ENCODE data around the gene RBM8A.

The RBM8A gene

DNA sequence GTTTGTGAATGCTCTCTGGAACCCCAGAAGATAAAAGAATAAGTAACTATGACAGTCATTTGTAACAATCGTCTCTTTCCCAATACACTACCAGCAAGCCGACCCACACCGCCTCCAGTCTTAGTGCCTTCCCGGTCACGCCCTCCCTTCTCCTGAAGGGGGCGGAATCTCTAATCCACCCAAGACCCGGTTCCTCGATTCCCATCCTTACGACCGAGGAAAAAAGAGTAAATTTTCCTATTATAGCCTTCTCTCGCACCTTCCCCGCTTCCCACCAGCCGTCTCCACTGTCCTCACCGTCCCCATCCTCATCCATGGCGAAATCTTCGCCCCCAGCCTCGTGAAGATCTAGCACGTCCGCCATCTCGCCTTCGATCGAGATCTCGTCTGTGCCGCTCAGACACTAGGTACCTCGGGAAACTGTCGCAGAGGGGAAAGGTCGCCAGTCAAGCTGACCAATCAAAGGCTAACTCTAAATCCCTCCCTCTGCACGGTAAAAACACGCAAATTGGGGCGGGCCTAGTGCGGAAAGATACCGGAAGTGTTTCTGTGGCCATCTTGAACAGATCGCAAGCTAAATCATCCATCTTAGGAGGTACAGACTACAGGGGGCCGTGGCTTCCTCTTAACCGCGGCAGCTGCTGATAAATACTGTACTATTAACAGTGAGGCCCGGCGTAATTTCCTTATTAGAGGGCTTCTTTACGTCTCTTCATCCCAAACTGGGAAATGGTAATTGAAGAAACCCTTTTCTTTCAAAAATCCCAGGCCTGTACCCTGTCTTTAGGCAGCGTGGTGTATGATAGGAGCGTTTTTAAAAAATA is at the start of gene RBM8A:
RBM8A (minus strand) TSS at position 422 of the 824 bp plus-strand sequence; CDS start at position 364, 58 bp downstream.
- peak; percentile 93 for DNase-seq

GRCh38 chr1:145977016-145977415 is 49.7 kb upstream of the RBM8A start:
- DNase-seq = no peak

GRCh38 chr1:145975216-145975615 is 47.9 kb upstream of the RBM8A start:
- DNase-seq = no peak

DNA sequence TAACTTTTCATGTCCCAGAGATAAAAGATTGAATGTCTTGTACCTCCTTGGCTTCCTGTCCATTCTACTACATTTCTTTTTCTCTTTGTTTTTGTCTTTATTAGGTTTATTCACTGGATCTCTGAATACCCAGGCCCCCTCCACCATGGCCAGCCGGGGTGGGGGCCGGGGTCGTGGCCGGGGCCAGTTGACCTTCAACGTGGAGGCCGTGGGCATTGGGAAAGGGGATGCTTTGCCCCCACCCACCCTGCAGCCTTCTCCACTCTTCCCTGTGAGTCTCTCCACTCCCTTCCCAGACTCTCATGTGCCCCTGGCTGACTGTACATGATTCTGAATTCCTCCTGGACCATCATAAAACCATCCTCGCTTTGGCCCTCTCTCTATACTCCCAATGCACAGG is 47.4 kb upstream of the RBM8A start:
- DNase-seq = no peak

- no peak for DNase-seq
These were observed 45.3 kb upstream of the RBM8A start for GRCh38 chr1:145972580-145972979.

DNA sequence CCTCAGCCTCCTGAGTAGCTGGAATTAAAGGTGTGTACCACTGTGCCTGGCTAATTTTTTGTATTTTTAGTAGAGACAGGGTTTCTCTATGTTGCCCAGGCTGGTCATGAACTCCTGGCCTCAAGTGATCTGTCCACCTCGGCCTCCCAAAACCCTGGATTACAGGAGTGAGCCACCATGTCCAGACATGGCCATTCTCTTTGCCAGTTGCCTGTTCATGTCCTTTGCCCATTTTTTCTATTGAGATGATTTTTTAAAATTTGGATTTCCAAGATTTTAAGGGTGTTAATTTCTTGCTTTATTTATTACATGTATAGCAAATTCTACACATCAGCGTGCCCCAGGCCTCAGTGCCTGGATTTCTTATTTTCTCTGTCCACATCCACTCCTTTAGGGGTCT is 40.0 kb upstream of the RBM8A start:
- DNase-seq = no peak

DNA sequence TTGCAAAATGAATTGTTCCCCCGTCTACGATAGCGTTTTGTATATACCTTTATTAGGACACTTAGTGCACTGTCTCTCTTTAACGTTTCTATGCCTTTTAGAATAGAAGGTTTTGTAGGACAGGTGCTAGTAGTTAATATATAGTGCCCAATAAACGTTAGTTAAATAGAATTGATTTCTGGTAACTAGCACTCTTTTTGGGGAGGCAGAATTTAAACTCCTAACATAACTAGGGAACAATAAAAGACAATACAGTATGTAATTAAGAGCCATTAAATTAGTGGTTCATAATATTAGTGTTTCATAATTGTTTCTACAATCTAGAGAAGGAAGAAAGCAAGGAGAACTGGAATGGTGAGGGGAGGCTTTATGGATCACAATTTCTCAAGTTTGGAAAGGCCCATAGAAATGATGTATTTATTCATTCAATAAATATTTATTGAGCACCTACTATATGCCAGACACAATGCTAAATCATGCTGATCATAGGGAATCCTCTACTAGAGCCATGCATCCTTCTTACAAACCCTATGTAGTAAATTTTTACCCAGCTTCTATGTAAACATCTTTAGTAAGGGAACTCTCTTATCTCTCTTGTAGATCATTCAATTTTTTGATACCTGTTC is 37.9 kb upstream of the RBM8A start:
- DNase-seq = no peak

DNA sequence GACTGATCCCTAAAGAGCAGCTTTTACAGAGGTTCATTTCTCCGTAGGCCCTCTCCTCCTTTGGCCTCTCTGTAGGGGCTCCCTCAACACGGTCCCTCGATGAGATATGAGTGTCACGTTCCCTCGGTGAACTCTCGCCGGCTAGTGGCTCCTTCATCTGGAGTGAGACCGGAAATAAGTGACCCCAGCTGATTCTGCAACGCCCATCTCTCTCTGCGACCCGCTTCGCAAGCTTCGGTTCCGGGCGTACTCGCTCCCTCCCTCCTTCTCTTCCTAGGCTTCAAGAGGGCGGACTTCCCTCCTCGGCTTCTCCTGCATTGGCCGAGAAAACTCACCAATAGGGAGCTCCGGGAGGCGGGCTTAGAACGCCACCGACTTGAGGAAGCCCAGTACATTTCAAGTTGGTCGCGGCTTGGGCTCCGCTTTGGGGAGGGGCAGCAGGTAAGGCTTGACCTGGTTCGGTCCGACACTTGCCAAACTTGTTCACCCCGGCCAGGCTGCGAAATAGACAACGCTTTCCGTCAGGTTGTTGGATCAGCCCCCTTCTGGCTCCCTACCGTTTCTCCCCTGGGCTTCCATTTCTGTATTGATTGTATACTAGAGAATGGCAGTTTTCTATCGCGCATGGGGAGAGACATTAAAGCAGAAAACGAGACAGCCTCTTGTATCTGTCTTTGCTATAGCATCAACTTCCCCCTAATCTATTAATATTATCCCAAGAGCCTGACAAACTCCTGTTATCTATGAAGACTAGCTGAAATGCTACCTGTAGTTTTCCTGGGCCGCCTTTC is 37.2 kb upstream of the RBM8A start, which contains the start of the genes ANKRD34A and POLR3GL:
ANKRD34A (minus strand) TSS at position 248 of the 791 bp plus-strand sequence. CDS start 2,816 bp downstream, outside the sequence.
POLR3GL (plus strand) TSS at position 363 of the 791 bp plus-strand sequence. CDS start 10,176 bp downstream, outside the sequence.
- DNase-seq = peak; percentile 91

DNA sequence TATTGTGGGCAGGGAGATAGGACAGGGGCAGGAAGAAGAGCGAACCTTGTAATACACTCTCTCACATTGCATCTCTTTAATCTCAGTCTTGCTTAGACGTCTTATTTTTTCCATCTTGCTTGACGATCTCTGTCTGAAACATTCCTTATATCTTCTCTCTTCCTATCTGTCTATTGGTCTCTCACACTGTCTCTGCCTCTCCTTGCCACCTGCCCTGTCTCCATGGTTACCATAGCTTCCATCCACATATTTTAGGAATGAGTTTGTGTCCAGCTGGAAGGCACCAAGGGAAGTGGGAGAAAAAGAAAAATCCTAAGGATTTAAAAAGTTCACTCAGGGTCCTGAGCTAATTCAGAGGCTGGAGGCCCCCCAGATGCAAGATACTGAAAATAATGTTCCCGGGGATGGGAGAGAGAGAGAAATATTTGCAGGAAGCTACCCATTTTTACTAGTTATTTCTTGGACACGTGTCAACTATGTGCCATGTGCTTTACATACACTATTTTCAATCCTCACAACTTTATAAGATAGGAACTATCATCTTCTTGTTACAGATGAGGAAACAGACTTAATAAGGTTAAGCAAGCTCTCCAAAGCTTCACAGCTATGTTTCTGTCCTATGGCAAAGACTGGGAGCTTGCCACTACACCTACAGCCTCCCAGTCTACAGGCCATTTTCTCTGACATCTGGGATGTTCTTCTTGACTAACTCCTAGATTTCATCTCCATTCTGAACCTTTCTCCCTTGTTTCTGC is 36.2 kb upstream of the RBM8A start:
- no peak for DNase-seq

GRCh38 chr1:145962157-145963102 is 35.1 kb upstream of the RBM8A start:
- DNase-seq = no peak

- no peak for DNase-seq
These were observed 34.3 kb upstream of the RBM8A start for GRCh38 chr1:145961425-145962156.

GRCh38 chr1:145961109-145961424 is 33.8 kb upstream of the RBM8A start:
- DNase-seq = no peak

DNA sequence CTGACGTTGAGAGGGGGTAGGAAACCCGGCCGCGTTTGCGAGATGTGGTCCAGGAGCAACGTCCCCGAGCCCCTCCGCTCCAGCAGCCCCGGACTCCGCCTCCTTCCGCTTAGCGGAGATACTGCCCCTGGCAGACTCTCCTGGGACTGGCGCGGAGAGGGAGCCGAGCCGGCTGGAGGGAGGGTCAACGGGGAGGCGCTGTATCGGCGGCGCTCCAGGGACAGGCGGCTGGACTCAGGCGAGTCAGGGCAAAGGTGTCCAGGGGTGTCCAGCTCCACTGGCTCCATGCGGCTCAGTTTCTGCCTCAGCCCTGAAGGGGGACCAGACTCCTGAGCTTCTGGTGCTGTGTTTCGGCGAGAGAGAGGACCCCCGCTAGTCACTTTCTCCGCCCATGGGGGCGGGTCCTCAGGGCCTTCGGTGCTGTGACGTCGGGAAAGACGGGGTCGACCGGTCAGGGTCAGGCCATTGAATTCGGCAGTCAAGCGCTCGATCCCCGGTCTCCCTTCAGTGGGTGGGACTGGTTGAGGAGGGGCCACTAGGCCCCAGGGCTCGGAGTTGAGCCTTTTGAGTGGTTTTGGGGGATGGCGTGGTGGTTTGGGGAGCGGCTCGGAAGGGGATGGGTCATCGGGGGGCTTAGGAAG is 33.3 kb upstream of the RBM8A start:
- peak; percentile 48 for DNase-seq

DNA sequence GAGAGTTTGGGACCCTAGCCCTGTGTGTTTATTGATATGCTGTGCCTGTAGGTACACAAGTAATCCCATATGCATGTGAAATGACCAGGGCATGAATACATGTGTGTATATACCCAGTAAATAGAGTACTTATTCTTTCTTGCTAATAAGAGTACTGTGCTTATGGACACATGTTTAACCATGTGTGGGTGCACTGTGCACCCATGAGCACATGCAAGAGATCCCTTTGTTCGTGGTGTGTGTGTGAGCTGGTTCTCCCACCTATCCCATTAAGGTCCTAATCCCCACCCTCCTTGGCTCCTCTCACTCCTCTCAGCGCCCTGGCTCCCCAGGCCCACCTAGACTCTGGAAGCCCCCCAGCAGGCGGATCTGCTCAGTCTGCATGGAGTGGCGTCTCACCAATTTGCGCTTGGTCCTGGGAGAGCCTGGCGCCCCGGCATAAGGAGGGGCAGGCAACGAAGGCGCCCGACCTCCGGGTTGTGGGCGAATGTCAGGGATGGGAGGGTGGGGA is 32.7 kb upstream of the RBM8A start:
- DNase-seq = no peak

DNA sequence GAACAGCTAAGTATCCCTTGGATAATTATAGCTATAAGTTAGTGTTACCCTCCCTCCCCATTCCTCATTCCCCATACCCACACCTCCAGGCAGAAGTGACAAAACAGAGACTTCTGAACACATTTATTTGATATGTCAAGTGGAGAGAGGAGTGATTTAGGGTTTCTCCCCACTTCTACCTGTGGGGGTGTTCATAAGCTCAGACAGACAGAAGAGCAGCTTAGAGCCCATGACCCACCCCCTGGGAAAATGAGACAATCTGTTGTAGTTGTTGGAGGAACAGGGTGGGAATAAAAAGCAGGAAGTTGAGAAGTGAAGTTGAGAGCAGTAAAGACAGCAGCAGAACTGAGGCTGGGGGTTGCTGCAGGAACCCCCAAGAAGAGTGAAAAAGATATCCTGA is 32.0 kb upstream of the RBM8A start:
- DNase-seq = no peak

DNA sequence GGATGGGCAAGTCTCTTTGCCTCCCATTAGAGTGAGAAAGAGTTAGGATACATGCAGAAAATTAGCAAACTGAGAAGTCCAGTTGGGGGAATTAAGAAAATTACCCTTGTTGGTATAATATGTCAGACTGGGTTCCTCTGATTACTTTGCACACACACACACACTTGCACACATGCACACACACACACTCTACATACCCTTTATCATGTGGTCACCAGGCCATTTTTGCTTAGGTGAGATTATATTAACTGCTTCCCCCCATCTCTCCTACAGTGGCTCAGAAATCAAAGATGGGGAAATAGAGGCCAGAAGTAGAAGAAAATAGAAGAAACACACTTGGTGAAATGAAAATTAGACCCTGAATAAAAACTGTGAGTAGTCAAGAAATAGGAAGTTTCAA is 31.4 kb upstream of the RBM8A start:
- no peak for DNase-seq

DNA sequence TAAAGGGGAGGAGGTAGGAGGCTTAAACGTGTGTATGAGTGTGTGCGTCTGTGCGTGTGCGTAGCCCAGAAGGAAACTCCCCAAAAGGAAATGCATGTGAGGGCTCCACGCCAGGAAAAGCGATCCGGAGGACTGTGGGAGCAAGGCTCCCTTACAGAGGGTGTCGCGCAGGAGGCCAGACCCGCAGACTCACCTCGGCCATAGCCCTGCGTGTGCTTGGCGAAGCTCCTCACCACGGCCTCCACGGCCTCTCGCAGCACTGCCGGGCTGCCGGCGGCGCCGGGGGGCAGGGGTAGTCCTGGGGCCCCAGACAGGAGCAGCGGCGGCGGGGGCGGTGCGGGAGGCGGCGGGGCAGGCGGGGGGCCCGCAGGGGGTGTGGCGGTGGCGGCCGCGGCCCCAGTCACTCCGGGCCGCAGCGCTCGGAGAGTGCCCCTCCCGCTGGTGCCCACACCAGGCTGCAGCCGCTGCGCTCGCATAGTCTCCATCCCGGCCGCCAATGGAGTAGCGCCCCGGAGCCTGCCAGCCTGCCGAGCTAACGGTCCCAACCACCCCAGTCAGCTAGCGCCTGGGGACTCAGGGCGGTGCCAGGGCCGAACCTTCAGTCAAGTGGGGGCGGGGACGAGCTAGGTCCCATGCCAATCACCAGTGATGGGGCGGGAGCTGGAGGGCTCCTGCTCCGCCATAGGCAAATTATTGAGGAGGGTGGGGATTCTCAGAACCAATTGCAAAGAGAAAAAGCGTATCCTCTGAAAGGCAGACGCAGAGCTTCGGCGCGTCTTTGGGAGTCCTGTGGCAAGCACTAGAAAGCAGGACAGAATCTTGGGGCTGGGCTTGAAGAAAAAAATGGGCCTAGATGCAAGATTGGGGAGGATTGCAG is 30.4 kb upstream of the RBM8A start, which contains the start of gene LIX1L:
LIX1L (minus strand) TSS at position 575 of the 877 bp plus-strand sequence; CDS start at position 485, 90 bp downstream.
- peak; percentile 95 for DNase-seq

DNA sequence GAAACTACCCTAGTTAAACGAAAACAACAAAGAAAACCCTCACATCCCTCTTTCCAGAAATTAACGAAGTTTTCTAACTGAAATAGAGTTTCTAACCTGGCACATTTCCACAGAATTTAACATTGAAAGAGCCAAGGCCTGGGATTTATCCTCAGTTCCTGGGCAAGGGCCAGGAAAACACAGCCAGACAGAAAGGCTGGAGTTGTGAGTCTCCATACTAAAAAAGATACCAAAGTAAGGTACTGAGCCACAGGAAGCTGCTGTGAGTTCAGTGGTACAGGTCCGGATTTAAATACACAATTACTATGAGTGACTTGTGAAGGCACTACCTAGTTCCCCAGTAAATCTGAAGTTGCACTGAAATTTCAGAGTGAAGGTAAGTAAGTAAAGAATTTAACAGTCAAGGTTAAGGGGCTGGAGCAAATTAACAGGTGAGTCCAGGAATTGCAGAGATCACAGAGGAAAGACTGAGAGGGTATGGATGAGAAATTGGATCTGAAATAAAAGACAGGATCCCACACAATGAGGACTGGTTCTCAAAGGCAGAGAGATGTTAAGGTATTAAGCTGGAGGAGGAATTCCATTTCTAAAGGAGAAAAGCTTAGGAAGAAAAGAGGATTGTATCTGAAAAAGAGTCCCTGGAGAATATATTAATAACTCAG is 29.6 kb upstream of the RBM8A start:
- no peak for DNase-seq

All from activated gamma-delta T cell treated with Interleukin-2 at 50 U/mL for 16 hours (primary cell).